ENCODE measurements around the gene PPP1R1A. TPM values are rescaled to one million over a fixed set of nuclear protein-coding genes. Genes with fewer than 3 reads are reported as not detected.

PPP1R1A gene
- total RNA-seq, 1 donor: 0.36 TPM

DNA sequence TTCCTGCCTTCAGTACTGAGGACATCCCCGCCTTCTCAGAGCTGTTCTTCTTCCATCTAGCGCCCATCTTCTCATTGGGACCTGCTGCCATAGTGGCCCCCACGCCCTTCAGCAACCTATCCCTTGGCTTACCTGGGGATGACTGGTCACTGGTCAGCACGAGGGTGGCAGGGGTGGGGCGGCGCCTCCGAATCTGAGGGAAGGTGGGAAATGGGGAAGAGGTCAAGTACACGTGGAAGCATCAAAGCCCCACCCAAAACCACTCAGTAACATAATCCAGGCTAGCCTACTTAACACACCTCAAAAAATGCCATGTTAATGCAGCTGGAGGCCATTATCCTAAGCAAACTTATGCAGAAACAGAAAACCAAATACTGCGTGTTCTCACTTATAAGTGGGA lies 4.3 kb downstream of the PPP1R1A start:
- no peaks in the 10 kb centered on the region for H3K4me1 ChIP-seq (ENCODE audit: insufficient read depth, low read length)
- H3K4me2 ChIP-seq (ENCODE audit: insufficient read depth, low read length): no peak overlapping the region
- no peak overlapping the region for H3K4me3 ChIP-seq (ENCODE audit: insufficient read depth, low read length)
- no peaks in the 10 kb centered on the region for H3K79me2 ChIP-seq (ENCODE audit: insufficient read depth, low read length)
- peaks cover 39% of the 10 kb centered on the region for H3K27me3 ChIP-seq (ENCODE audit: insufficient read depth, low read length)
- no peak overlapping the region for H2AFZ ChIP-seq (ENCODE audit: low read length)
- H3K27ac ChIP-seq (ENCODE audit: low read depth, low read length): no peak overlapping the region
- no peaks in the 10 kb centered on the region for H4K20me1 ChIP-seq (ENCODE audit: insufficient read depth, low read length)
- H3K36me3 ChIP-seq (ENCODE audit: insufficient read depth, low read length): no peaks in the 10 kb centered on the region
- TF ChIP-seq, protein P1, sequence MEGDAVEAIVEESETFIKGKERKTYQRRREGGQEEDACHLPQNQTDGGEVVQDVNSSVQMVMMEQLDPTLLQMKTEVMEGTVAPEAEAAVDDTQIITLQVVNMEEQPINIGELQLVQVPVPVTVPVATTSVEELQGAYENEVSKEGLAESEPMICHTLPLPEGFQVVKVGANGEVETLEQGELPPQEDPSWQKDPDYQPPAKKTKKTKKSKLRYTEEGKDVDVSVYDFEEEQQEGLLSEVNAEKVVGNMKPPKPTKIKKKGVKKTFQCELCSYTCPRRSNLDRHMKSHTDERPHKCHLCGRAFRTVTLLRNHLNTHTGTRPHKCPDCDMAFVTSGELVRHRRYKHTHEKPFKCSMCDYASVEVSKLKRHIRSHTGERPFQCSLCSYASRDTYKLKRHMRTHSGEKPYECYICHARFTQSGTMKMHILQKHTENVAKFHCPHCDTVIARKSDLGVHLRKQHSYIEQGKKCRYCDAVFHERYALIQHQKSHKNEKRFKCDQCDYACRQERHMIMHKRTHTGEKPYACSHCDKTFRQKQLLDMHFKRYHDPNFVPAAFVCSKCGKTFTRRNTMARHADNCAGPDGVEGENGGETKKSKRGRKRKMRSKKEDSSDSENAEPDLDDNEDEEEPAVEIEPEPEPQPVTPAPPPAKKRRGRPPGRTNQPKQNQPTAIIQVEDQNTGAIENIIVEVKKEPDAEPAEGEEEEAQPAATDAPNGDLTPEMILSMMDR (IDR thresholded peaks at IDR 0.05; ENCODE audit: extremely low read depth, low read depth, low read length): no peak
- no peak for DNase-seq (ENCODE audit: insufficient read length, low spot score, missing footprints)
- H3K9me3 ChIP-seq (ENCODE audit: low read depth, low read length): no peaks in the 10 kb centered on the region

GRCh38 chr12:54583726-54584125 lies 4.7 kb downstream of the PPP1R1A start:
- no peak overlapping the region for H3K27ac ChIP-seq (ENCODE audit: low read depth, low read length)
- no peaks in the 10 kb centered on the region for H3K4me1 ChIP-seq (ENCODE audit: insufficient read depth, low read length)
- no peaks in the 10 kb centered on the region for H3K9me3 ChIP-seq (ENCODE audit: low read depth, low read length)
- H3K79me2 ChIP-seq (ENCODE audit: insufficient read depth, low read length): no peaks in the 10 kb centered on the region
- H4K20me1 ChIP-seq (ENCODE audit: insufficient read depth, low read length): no peaks in the 10 kb centered on the region
- H2AFZ ChIP-seq (ENCODE audit: low read length): no peak overlapping the region
- TF ChIP-seq, protein P1 (IDR thresholded peaks at IDR 0.05; ENCODE audit: extremely low read depth, low read depth, low read length): no peak
- peaks cover 35% of the 10 kb centered on the region for H3K27me3 ChIP-seq (ENCODE audit: insufficient read depth, low read length)
- no peak overlapping the region for H3K4me2 ChIP-seq (ENCODE audit: insufficient read depth, low read length)
- no peak overlapping the region for H3K4me3 ChIP-seq (ENCODE audit: insufficient read depth, low read length)
- DNase-seq (ENCODE audit: insufficient read length, low spot score, missing footprints): no peak
- no peaks in the 10 kb centered on the region for H3K36me3 ChIP-seq (ENCODE audit: insufficient read depth, low read length)

DNA sequence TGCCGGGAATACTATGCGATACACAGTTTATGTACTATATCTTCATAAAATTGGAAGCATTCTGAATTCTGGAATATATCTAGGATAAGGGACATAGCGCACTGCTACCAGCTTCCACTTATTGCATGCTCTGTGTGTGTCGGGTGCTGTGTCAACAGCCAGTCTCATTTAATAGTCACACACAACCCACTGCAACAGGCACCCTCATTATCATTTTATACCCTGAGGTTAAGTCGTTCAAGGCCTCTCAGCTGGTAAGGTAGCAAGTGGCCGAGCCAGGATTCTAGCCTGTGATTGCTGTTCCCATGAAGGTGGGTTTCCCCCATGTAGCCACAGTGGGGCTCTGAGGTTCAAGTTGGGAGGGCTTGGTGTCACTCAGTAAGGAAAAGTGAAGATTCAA lies 7.0 kb downstream of the PPP1R1A start:
- Histone ChIP-seq H3K4me3 (ENCODE audit: insufficient read depth, low read length) (no peak overlapping the region), H2AFZ (ENCODE audit: low read length) (no peak overlapping the region), H3K79me2 (ENCODE audit: insufficient read depth, low read length) (no peaks in the 10 kb centered on the region), H3K27ac (ENCODE audit: low read depth, low read length) (no peak overlapping the region), H3K4me2 (ENCODE audit: insufficient read depth, low read length) (no peak overlapping the region), H3K9me3 (ENCODE audit: low read depth, low read length) (no peaks in the 10 kb centered on the region), H3K36me3 (ENCODE audit: insufficient read depth, low read length) (no peaks in the 10 kb centered on the region), H3K4me1 (ENCODE audit: insufficient read depth, low read length) (no peaks in the 10 kb centered on the region), H4K20me1 (ENCODE audit: insufficient read depth, low read length) (no peaks in the 10 kb centered on the region), H3K27me3 (ENCODE audit: insufficient read depth, low read length) (peaks cover 18% of the 10 kb centered on the region)
- TF ChIP-seq, protein P1 (IDR thresholded peaks at IDR 0.05; ENCODE audit: extremely low read depth, low read depth, low read length): no peak
- DNase-seq (ENCODE audit: insufficient read length, low spot score, missing footprints): no peak

GRCh38 chr12:54579696-54580333 lies 8.6 kb downstream of the PPP1R1A start:
- Histone ChIP-seq H2AFZ (ENCODE audit: low read length) (peak overlapping the region; percentile 90), H3K36me3 (ENCODE audit: insufficient read depth, low read length) (no peaks in the 10 kb centered on the region), H3K79me2 (ENCODE audit: insufficient read depth, low read length) (no peaks in the 10 kb centered on the region), H3K4me2 (ENCODE audit: insufficient read depth, low read length) (peak overlapping the region; percentile 55), H3K27me3 (ENCODE audit: insufficient read depth, low read length) (peaks cover 15% of the 10 kb centered on the region), H3K4me3 (ENCODE audit: insufficient read depth, low read length) (no peak overlapping the region), H3K27ac (ENCODE audit: low read depth, low read length) (no peak overlapping the region), H4K20me1 (ENCODE audit: insufficient read depth, low read length) (no peaks in the 10 kb centered on the region), H3K4me1 (ENCODE audit: insufficient read depth, low read length) (no peaks in the 10 kb centered on the region), H3K9me3 (ENCODE audit: low read depth, low read length) (no peaks in the 10 kb centered on the region)
- TF ChIP-seq, protein P1 (IDR thresholded peaks at IDR 0.05; ENCODE audit: extremely low read depth, low read depth, low read length): peak; percentile 98
- DNase-seq (ENCODE audit: insufficient read length, low spot score, missing footprints): peak; percentile 96
